HG02678 (cell line): Measurements from ENCODE around the gene JPT2.

Experiments used
- ATAC-seq: cut with Tn5 transposase; IDR thresholded peaks from one replicate; pipeline ENCODE4 v1.9.1; 2021; ENCODE audit warnings: mild to moderate bottlenecking, moderate library complexity; ENCODE audit not compliant: unreplicated experiment

The JPT2 gene, protein sequence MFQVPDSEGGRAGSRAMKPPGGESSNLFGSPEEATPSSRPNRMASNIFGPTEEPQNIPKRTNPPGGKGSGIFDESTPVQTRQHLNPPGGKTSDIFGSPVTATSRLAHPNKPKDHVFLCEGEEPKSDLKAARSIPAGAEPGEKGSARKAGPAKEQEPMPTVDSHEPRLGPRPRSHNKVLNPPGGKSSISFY

DNA sequence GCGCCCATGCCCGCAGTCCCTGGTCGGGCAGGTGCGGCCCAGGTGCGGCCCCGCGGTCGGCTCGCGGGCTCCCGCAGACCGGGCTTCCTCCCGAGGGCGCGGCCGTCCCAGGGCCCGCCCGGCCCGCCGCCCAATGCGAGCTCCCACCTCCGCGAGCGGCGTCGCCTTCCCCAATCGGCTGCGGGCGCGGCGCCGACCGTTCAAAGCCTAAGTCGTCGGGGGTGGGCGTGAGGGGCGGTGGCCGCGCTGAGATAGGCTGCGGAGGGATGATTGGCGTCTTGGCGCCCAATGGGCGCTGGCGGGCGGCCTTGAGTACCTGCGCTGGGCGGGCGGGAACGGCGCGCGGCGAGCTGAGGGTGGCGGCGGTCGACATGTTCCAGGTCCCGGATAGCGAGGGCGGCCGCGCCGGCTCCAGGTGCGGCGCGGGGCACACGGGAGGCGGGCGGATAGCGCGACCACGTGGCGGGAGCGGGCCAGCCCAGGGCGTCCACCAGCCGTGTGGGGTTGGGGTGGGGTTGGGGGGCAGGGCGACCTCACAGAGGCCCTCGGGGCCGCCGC lies at the start of gene JPT2:
TSS of gene JPT2 (plus strand) at position 338 of the 558 bp plus-strand sequence. CDS start at position 372, 34 bp downstream.
- peak; percentile 96 for ATAC-seq

DNA sequence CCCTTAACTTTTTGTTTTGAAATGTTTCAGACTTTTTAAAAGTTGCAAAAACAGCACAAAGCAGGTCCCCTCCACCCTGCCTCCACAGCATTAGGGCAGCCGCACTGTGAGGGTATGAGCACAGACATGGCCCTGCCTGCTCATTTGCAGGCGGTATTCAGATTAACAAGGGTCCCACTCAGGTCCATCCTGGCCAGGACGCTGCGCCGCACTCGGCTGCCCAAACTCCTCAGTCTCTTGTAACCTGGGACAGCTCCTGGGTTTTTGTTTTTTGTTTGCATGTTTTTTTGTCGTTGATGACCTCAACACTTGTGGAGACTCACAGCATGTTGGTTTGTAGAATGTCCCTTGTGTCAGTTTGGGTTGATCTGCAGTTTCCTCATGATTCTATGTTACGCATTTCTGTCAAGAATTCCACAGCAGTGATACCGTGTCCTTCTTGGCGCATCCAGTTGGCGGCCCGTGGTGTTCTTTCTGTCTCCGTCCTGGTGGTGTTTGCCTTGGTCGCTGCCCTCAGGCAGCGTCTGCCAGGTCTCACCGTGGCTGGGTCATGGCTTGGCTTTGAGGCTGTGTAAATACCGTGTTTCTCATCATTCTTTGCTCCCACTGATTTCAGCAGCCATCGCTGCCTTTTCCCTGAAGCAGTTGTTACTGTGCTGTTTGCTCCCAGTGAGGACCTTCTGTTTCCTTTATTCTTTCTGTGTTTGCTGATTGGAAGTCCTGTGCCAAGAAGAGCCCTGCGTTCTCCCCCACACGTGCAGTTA lies 47.4 kb upstream of the JPT2 start:
- ATAC-seq = no peak

DNA sequence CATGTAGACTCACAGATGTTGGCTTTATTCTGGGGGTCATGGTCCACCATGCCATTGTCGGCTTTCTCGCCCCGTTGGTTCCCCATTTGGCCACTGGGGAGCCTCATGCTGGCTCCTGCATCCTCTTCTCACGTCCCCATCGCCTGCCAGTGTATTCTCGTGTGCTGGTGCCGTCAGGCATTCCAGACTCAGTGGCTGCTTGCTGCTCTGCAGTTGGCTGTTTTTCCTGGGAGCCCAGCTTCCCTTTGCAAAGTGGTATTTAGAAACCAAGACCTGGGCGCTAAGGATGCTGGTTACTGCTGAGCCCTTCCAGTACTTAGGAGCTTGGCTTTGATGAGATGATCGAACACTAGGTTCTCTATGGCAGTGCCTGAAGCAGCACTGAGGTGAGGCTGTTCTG lies 46.8 kb upstream of the JPT2 start:
- no peak for ATAC-seq

DNA sequence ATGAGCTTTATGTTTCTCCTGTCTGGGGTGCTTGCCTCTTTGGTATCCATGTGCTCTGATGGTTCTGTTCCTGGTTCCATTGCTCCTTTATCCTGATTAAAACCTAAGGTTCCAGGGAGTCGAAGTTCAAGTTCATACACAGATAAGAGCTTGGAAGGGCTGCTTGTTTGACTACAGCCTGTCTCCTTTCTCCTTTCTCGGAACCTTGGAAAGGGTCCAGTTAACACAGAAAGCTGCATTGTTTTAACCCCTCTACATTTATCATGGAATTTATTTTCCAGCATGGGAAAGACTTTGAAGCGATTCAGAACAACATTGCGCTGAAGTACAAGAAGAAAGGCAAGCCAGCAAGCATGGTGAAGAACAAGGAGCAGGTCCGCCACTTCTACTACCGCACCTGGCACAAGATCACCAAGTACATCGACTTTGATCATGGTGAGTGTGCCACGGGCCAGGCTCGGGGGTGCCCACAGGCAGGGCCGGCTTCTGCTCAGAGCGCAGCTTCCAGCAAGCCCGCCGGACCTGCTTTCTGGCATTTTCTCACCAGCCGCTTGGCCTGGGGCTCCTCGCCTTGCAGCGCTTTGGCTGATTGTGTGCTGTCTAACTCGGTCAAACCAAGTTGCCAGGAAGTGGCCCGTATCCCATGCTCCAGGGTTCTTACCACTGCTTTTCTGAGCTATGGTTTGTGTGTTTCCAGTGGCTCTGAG lies 46.0 kb upstream of the JPT2 start:
- no peak for ATAC-seq

DNA sequence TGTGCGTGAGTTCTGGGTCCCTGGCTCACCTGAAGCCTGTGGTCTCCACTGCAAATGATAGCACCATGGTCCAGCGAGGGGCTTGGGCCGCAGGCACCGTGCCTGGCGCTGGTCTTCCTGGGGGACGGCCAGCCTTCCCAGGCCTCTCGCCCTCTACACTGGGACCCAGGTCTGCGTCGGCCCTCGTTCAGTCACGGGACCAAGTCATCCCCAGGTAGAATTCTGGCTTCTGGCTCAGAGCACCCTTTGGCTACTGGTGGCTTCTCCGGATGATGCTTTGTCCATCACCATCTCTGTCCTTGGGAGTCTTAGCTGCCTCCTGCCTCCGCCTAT lies 45.5 kb upstream of the JPT2 start:
- no peak for ATAC-seq

DNA sequence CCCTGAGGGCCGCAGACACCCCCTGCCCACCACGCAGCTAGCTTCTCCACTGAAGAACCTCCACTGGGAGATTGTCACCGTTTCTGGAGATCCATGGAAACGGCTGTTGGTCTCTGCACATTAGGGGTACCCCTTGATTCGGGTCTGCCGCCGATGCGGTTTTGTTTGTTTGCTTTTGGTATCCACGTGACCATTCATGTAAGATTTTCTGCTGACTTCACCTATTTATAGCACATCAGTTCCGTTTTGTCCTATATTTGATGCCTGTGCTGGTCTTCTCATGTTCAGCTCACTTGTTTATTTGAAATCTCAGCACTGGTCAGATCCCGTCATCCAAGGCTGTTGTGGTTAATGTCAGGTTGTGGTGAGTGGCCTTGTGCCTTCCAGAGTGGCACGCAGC lies 44.8 kb upstream of the JPT2 start:
- ATAC-seq = no peak

DNA sequence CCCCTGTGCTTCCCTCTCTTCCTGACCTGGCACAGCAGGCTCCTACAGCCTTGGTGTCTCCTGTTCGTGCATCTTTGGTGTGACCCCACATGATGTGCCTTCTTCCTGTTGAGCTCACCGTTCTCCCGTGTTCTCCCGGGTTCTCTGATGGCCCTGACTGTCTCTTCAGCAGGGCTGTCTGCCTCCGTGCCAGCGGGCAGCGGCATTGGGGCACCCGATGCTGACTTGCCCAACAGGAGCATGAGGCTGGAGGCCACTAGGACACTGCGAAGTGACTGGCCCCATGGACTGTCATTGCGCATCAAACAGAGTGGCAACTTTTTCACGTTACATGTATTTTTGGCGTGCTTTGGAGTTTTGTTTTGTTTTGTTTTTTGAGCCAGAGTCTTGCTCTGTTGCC lies 43.5 kb upstream of the JPT2 start:
- ATAC-seq = no peak

DNA sequence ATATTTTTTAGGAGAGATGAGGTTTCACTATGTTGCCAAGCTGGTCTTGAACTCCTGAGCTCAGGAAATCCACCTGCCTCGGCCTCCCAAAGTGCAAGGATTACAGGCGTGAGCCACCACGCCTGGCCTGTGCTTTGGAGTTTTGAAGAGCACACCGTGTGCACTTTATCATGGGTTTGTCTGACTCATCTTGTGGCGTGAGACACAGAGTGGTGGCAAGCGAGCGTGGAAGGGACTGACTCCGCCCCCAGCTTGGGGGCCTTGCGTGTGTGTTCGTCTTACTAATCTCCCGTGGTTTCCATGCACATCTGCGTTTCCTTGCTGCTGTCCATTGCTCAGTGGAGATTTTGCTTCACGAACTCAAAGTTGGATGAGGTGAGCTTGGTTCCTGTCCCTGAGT lies 43.0 kb upstream of the JPT2 start:
- ATAC-seq = no peak

DNA sequence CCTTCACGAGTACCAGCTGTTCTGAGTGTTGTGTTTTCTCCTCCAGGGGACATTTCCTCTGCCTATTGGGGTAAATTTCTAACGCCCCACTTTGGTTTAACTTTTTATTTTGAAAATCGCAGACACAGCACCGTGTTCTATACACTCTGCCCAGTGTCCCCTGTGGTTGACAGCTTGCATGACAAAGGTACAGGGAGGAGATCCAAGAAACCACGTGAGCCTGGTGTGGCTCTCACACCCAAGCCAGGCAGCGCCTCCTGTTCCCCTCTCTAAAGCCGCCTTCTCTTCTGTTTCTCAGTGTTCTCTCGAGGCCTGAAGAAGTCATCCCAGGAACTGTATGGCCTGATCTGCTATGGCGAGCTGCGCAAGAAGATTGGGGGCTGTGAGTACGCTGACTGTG lies 40.6 kb upstream of the JPT2 start:
- ATAC-seq = no peak

DNA sequence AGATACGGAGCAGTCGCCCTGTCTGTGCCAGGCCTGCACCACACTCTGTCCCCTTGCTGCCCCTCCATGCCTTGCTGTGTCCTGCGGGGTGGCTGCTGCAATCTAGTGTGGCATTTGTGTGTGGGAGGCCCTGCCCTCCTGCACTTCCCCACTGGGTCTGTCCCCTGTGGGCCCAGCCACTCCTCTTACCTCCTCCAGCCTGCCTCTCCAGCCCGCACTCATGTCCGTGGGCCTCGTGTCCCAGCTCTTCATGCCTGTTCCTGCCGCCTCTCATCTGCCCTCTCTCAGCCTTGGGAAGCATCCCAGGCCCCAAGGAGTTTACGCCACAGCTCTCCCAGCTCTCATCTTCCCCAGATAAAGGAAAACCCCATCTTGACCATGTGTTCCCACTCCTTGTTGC lies 39.3 kb upstream of the JPT2 start:
- ATAC-seq = no peak

DNA sequence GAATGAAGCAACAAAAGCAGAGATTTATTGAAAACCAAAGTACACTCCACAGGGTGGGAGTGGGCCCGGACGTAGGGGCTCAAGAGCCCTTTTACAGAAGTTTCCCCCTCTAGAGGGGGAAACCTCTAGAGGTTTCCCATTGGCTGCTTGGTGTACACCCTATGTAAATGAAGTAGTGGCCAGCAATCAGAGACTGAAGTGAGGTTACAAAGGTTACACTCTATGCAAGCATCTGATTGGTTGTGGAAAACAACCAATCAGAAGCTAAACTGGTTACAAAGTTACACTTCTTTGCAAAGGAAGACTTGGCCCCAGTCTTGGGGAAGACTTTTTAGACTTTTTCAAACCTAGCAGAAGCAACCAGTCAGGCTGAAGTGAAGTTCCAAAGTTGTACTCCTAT lies 38.8 kb upstream of the JPT2 start:
- ATAC-seq = no peak

DNA sequence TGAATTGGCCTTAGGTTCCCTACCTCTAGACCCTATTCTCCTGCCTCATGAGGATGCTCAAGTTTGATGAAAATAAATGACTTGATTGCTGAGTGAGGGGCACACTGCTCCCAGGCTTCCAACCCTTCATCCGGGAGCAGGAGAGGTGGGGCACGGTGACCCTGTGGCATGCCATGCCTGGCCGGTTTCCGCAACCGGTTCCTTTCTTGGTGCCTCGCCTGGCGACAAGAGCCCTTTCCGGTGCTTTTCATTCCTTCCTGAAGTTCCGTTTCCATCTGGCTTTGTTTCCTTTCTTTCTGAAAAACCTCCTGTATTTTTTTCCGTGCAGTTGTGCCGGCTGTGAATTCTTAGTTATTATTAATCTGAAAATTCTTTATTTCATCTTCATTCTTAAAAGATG lies 38.2 kb upstream of the JPT2 start:
- no peak for ATAC-seq

DNA sequence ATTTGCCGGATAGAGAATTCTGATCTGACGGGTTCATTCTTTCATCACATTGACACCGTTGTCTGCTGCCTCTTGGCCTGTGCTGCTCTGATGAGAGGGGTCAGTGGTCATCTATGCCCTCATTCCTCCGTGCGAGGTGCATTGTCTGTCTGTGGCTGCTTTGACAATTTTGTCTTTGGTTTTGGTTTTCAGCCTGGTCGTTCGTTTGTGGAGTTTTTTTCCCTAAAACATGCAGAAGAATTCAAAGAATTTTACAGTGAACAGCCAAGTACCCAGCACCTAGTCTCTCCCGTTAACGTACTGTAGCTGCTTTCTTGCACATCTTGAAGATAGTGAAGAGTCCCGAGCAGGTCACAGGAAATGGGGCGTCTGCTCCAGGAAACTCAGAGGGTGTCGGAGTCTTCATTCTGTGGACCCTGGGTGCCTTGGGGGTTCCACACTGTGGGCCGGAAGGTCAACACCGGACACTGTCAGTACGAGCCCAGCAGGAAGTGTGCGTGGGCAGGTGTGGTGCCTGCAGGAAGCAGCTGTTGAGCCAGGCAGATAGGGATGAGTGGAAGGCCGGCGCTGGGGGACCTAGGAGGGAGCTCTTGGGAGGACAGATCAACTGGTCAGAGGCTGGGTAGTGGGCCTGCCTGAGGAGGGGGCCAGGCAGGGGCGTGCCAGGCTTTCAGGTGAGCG lies 37.7 kb upstream of the JPT2 start:
- no peak for ATAC-seq

DNA sequence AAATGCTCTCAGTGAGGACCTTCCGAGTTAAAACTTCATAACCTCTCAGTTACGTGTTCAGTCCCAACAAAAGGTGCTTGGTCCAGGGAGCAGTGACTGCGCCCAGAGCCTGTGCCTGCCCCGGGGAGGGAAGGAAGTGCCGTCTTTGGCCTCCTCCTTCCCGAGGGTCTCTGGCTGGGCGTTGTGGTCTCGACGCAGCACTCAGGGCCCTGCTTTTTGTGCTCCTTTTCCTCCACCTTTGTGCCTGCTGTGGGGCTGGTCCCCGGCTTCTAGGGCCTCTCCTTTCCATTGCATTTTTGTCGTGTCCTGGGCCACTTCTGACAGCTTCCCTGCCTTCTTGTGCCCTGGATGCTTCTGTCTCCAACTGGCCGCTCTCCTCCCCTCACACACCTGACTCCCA lies 36.8 kb upstream of the JPT2 start:
- no peak for ATAC-seq

DNA sequence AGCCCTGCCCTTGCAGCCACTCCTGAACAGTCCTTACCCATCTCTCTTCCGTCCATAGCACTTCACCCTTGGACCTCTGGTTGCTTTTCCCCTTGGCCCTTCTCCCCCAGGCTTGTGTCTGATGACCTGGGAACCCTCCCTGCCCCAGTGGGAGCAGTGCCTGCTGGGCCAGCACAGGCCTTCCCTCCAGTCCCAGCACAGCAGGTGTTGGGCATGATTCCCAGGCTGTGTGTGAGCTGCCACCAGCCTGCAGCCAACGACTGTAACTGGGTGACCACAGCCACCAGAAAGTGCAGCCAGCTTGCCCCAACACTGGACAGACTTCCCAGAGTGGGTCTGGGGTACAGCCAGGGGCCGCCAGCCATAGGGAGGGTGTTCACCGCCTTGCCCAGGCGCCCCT lies 35.9 kb upstream of the JPT2 start:
- no peak for ATAC-seq

DNA sequence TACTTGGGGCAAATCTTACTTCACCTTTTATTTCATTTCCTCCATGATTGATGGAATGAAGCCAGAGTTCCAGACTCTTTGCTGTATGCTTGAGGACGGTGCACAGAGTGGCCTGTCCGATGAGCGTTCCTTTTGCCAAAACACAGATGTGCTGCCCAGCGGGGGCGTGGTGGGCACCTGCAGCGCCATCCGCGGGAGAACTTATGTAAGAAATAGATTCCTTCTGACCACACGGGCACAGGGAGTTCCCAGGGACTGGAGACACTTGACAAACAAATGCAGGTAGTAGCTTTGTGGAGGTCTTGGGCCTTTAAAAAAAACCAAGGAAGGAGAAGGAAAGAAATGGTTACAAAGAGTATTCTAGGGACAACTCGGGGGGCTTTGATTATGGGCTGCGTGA lies 35.3 kb upstream of the JPT2 start:
- ATAC-seq = no peak

DNA sequence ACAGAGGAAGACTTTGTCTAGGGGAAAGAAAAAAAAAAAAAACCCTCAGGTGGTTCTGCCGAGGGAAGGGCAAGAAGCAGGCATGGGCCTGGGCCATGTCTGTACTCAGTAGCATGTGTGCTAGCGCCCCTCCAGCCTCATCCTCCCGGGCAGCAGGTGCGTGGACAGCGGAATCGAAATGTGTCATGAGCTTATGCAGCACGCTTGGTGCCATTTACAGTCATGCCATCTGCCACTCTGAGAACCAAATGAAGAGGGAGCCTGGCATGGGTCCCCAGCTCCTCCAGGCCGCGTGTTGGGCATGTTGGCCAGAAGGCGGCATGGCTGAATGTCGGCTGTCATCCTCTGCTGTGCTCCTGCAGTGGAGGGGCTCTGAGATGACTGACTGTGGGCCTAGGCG lies 34.6 kb upstream of the JPT2 start:
- no peak for ATAC-seq

DNA sequence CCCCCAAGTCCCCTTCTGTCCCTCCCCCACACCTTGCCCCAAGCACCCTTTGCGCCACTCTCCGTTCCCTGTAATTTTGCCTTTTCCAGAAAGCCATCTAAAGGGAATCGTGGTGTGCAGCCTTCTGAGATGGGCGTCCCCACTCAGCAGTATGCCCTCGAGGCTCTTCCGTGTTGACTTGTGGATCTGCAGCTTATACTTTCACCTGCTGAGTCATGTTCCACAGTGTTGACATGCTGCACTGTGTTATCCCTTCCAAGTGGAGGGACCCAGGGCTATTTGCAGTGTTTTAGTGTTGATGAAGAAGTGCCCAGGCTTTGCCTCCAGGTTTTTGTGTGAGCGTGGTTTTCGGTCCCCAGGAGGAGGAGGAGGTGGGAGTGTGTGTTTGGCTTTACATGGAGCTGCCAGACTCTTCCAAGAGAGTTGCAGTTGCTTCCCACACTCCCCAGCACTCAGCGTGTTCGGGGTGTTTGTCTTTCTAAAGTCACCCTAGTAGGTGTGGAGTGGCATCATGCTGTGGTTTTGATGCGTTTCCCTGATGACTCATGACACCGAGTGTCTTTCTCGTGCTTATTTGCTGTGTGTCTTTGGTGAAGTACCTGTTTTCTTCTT lies 32.1 kb upstream of the JPT2 start:
- no peak for ATAC-seq

DNA sequence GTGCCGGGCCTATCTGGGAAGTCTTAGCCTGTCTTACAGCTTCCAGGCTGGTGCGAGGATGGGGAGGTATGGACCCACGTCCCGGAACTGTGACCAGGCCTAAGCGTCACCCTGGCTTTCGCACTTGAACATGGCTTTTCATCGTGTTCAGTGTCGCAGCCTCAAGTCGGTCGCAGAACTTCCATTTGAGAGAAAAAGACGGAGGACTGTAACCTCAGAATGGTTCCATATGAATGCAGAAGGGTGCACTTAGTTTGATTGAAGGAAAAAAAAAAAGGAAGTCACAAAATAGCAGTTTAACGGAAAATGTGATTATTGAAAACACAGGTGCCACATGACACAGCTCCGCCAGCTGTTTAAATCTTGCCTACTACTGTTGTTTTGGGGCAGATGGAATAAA lies 30.2 kb upstream of the JPT2 start:
- no peak for ATAC-seq

DNA sequence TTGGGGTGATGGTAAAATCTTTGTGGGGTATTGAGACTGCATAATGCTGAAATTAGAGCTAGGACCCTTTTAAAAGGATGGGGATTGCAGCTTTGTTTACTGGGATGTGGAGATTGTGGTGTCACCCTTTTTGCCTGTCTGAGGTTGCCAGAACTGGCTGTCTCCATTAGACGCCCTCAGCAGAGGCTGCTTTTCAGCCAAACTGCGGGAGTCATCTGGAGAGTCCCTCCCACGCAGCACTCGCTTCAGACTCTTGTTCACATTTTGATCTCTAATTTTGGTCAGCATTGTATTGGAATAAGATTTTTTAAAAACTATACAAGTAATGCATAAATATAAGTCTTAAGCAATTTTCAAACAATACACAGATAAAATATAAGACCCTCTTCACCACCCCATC lies 27.9 kb upstream of the JPT2 start:
- no peak for ATAC-seq
